Esophagus squamous epithelium (tissue), 4 donors: ENCODE data around the gene RAB26.

ENCODE experiments used
- CTCF ChIP-seq, 6 experiments: fragments of 450-650 bp in 4 of 6; fragments of 200-600 bp in 2 of 6; sonication (generic) in 2 of 6; IDR thresholded peaks; one replicate each; pipeline ENCODE4 v1.5.1; 2016 to 2019; ENCODE audit warnings: antibody characterized with exemption in 6 of 6, mild to moderate bottlenecking in 4 of 6, moderate library complexity in 4 of 6
- POLR2A ChIP-seq, 4 donors: fragments of 450-650 bp; IDR thresholded peaks; one replicate each; pipeline ENCODE4 v1.6.1; 2017; ENCODE audit warnings: antibody characterized with exemption in 4 of 4, mild to moderate bottlenecking in 4 of 4, moderate library complexity in 3 of 4

GRCh38 chr16:2173916-2174315, 25.5 kb downstream of the RAB26 start:
- no peak for TF ChIP-seq POLR2A (IDR thresholded peaks at IDR 0.05)
- no peak for TF ChIP-seq CTCF (IDR thresholded peaks at IDR 0.05)
